HepG2 (cell line): Measurements from ENCODE around the gene TRMT6. TPM values are rescaled to one million over a fixed set of nuclear protein-coding genes. Genes with fewer than 3 reads are reported as not detected.

Source experiments
- DRAP1 ChIP-seq: IDR thresholded peaks from 2 replicates; pipeline ENCODE4 v1.6.1; 2016; ENCODE audit warnings: missing genetic modification reagents, missing compliant biosample characterization
- KLF15 ChIP-seq: sonication (generic); formaldehyde crosslinking; IDR thresholded peaks from 2 replicates; pipeline ENCODE4 v1.8.1; 2023; ENCODE audit warnings: borderline replicate concordance, mild to moderate bottlenecking, inconsistent platforms, missing genetic modification reagents, mixed read lengths
- NFE2L2 ChIP-seq: fragments of 150-350 bp; IDR thresholded peaks from 2 replicates; pipeline ENCODE4 v1.6.1; 2014; ENCODE audit warnings: low read length
- NFYC ChIP-seq: IDR thresholded peaks from 2 replicates; pipeline ENCODE4 v1.6.1; 2016; ENCODE audit warnings: missing genetic modification reagents, missing compliant biosample characterization
- TGIF2 ChIP-seq: IDR thresholded peaks from 2 replicates; pipeline ENCODE4 v1.6.1; 2016; ENCODE audit warnings: control low read depth, missing compliant biosample characterization
- TRIM24 ChIP-seq: sonication (generic); formaldehyde crosslinking; IDR thresholded peaks from 2 replicates; pipeline ENCODE4 v1.8.0; 2022; ENCODE audit warnings: mild to moderate bottlenecking, missing genetic modification reagents
- ZNF275 ChIP-seq: sonication (generic); formaldehyde crosslinking; IDR thresholded peaks from 2 replicates; pipeline ENCODE4 v1.8.0; 2022; ENCODE audit warnings: missing genetic modification reagents, mild to moderate bottlenecking, inconsistent platforms, borderline replicate concordance
- ZNF550 ChIP-seq: sonication (generic); formaldehyde crosslinking; IDR thresholded peaks from 2 replicates; pipeline ENCODE4 v1.4.0; 2020; ENCODE audit warnings: mild to moderate bottlenecking, missing genetic modification reagents, borderline replicate concordance
- ZNF564 ChIP-seq: sonication (generic); formaldehyde crosslinking; IDR thresholded peaks from 2 replicates; pipeline ENCODE4 v1.8.1; 2023; ENCODE audit warnings: mild to moderate bottlenecking, missing genetic modification reagents
- ZNF569 ChIP-seq: sonication (generic); formaldehyde crosslinking; IDR thresholded peaks from 2 replicates; pipeline ENCODE4 v1.5.0; 2020; ENCODE audit warnings: mild to moderate bottlenecking, missing genetic modification reagents, moderate library complexity, borderline replicate concordance
- ZNF704 ChIP-seq: sonication (generic); formaldehyde crosslinking; IDR thresholded peaks from 2 replicates; pipeline ENCODE4 v1.8.1; 2023; ENCODE audit warnings: mild to moderate bottlenecking, inconsistent platforms, moderate library complexity, missing genetic modification reagents, borderline replicate concordance
- polyA plus RNA-seq, 8 experiments: library from polyadenylated mRNA; depleted of rRNA in 3 of 8; stranded (reverse) in 7 of 8; unstranded in 1 of 8; fragments of >200 nt; fragmentation: Illumina TruSeq in 4 of 8; extraction: Trizol in 4 of 8; gene quantifications; 2 replicates each; pipeline versions ENCODE4 v1.2.1 to v1.2.3, GENCODE V29; 2011 to 2016; ENCODE audit warnings: low read depth in 4 of 8, missing spikeins in 1 of 8, mixed read lengths in 1 of 8; ENCODE audit not compliant: insufficient read depth in 1 of 8
- total RNA-seq, 5 experiments: library from RNA; depleted of rRNA; stranded (reverse); fragments of >200 nt; fragmentation: Illumina TruSeq; extraction: Trizol; gene quantifications; 2 replicates each; pipeline ENCODE4 v1.2.3, GENCODE V29; 2016; ENCODE audit warnings: low read depth in 1 of 5
- TF ChIP-seq, protein P1 (sequence below): sonication (generic); formaldehyde crosslinking; IDR thresholded peaks from 2 replicates; pipeline ENCODE4 v1.4.0; 2020; ENCODE audit warnings: mild to moderate bottlenecking, missing genetic modification reagents
- TF ChIP-seq, protein P2 (sequence below): sonication (generic); formaldehyde crosslinking; IDR thresholded peaks from 2 replicates; pipeline ENCODE4 v1.4.0; 2020; ENCODE audit warnings: low read depth, mild to moderate bottlenecking, missing genetic modification reagents
- TF ChIP-seq, protein P3 (sequence below): sonication (generic); formaldehyde crosslinking; IDR thresholded peaks from 2 replicates; pipeline ENCODE4 v1.4.0; 2020; ENCODE audit warnings: missing genetic modification reagents

Gene TRMT6
- total and polyA plus RNA-seq, 2 of the 13 experiments (the other 11 are each of a cell fraction or from before 2014, with no cell fraction given): 10.5 to 37.8 TPM

GRCh38 chr20:5950271-5951031, at the start of gene TRMT6, which contains the start of gene MCM8 (continued):
- TF ChIP-seq, protein P1, sequence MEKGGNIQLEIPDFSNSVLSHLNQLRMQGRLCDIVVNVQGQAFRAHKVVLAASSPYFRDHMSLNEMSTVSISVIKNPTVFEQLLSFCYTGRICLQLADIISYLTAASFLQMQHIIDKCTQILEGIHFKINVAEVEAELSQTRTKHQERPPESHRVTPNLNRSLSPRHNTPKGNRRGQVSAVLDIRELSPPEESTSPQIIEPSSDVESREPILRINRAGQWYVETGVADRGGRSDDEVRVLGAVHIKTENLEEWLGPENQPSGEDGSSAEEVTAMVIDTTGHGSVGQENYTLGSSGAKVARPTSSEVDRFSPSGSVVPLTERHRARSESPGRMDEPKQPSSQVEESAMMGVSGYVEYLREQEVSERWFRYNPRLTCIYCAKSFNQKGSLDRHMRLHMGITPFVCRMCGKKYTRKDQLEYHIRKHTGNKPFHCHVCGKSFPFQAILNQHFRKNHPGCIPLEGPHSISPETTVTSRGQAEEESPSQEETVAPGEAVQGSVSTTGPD (CRISPR knock-in tag): no peak
- peak; percentile 90; the same call in 1 of the 2 replicates for TF ChIP-seq ZNF704 (CRISPR knock-in tag)
- TF ChIP-seq ZNF569 (CRISPR knock-in tag): peak; percentile 46; the same call in 1 of the 2 replicates
- TF ChIP-seq NFE2L2: no peak
- TF ChIP-seq ZNF275: no peak
- peak; percentile 98 for TF ChIP-seq NFYC (CRISPR knock-in tag)
- TF ChIP-seq ZNF550 (CRISPR knock-in tag): peak; percentile 74; the same call in 1 of the 2 replicates
- peak; percentile 99 for TF ChIP-seq KLF15 (CRISPR knock-in tag)
- peak; percentile 99 for TF ChIP-seq TGIF2 (CRISPR knock-in tag)
- TF ChIP-seq, protein P2, sequence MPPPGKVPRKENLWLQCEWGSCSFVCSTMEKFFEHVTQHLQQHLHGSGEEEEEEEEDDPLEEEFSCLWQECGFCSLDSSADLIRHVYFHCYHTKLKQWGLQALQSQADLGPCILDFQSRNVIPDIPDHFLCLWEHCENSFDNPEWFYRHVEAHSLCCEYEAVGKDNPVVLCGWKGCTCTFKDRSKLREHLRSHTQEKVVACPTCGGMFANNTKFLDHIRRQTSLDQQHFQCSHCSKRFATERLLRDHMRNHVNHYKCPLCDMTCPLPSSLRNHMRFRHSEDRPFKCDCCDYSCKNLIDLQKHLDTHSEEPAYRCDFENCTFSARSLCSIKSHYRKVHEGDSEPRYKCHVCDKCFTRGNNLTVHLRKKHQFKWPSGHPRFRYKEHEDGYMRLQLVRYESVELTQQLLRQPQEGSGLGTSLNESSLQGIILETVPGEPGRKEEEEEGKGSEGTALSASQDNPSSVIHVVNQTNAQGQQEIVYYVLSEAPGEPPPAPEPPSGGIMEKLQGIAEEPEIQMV (CRISPR knock-in tag): peak; percentile 94
- TF ChIP-seq DRAP1 (CRISPR knock-in tag): peak; percentile 85
- TF ChIP-seq TRIM24 (CRISPR knock-in tag): no peak
- TF ChIP-seq, protein P3, sequence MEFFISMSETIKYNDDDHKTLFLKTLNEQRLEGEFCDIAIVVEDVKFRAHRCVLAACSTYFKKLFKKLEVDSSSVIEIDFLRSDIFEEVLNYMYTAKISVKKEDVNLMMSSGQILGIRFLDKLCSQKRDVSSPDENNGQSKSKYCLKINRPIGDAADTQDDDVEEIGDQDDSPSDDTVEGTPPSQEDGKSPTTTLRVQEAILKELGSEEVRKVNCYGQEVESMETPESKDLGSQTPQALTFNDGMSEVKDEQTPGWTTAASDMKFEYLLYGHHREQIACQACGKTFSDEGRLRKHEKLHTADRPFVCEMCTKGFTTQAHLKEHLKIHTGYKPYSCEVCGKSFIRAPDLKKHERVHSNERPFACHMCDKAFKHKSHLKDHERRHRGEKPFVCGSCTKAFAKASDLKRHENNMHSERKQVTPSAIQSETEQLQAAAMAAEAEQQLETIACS: no peak; the same call in 1 of the 2 replicates
- 0 out of 2 replicates have a peak, but pooled peaks have one; percentile 40 for TF ChIP-seq ZNF564 (CRISPR knock-in tag)
